Smooth muscle cell (in vitro differentiated cells): ENCODE measurements around the gene CNOT2. TPM values are rescaled to one million over a fixed set of nuclear protein-coding genes. Genes with fewer than 3 reads are reported as not detected.

ENCODE experiments used
- DNase-seq: peaks from one replicate; lab custom pipeline; 2025; ENCODE audit not compliant: unreplicated experiment; lab: John Stamatoyannopoulos, UW
- H2AFZ ChIP-seq: fragments of 200-600 bp; sonication (generic); 2 replicates; pipeline ENCODE4 v1.6.0; 2016; ENCODE audit warnings: antibody characterized with exemption, low read depth, mild to moderate bottlenecking
- H3F3A ChIP-seq: fragments of 200-600 bp; sonication (generic); 2 replicates; pipeline ENCODE4 v1.6.0; 2017; ENCODE audit warnings: antibody characterized with exemption, low read depth
- H3K27ac ChIP-seq: fragments of 200-600 bp; sonication (generic); 2 replicates; pipeline ENCODE4 v1.5.1; 2016; ENCODE audit warnings: low read depth, mild to moderate bottlenecking
- H3K27me3 ChIP-seq: fragments of 200-600 bp; sonication (generic); 2 replicates; pipeline ENCODE4 v1.6.1; 2016; ENCODE audit warnings: low read depth, mild to moderate bottlenecking
- H3K36me3 ChIP-seq: fragments of 200-600 bp; sonication (generic); 2 replicates; pipeline ENCODE4 v1.5.1; 2016; ENCODE audit warnings: low read depth
- H3K4me1 ChIP-seq: fragments of 200-600 bp; sonication (generic); 2 replicates; pipeline ENCODE4 v1.5.1; 2016; ENCODE audit warnings: low read depth
- H3K4me2 ChIP-seq: fragments of 200-600 bp; sonication (generic); 2 replicates; pipeline ENCODE4 v1.6.0; 2016; ENCODE audit warnings: mild to moderate bottlenecking
- H3K4me3 ChIP-seq: fragments of 200-600 bp; sonication (generic); 2 replicates; pipeline ENCODE4 v1.5.1; 2016; ENCODE audit warnings: mild to moderate bottlenecking
- H3K79me2 ChIP-seq: fragments of 200-600 bp; sonication (generic); 2 replicates; pipeline ENCODE4 v1.6.0; 2016; ENCODE audit warnings: low read depth, mild to moderate bottlenecking
- H3K9ac ChIP-seq: fragments of 200-600 bp; sonication (generic); 2 replicates; pipeline ENCODE4 v1.6.0; 2016; ENCODE audit warnings: low read depth
- H3K9me3 ChIP-seq: fragments of 200-600 bp; sonication (generic); replicated peaks from 2 replicates; pipeline ENCODE4 v1.5.1; 2016; ENCODE audit warnings: low read depth
- H4K20me1 ChIP-seq: fragments of 200-600 bp; sonication (generic); 2 replicates; pipeline ENCODE4 v1.6.0; 2016; ENCODE audit warnings: low read depth
- WGBS: methylation state at CpG from one replicate; pipeline ENCODE4 v1.1.7; 2016; ENCODE audit warnings: low lambda C conversion rate; 5-methylcytosine and 5-hydroxymethylcytosine counted together
- polyA plus RNA-seq: library from polyadenylated mRNA; unstranded; fragments of >200 nt; fragmentation: Nextera tagmentation; extraction: Ambion mirVana; gene quantifications from 2 replicates; pipeline ENCODE4 v1.2.1, GENCODE V29; 2016
- total RNA-seq: library from RNA; depleted of rRNA; stranded (reverse); fragments of >200 nt; gene quantifications from 2 replicates; pipeline ENCODE4 v1.2.3, GENCODE V29; 2014
- TF ChIP-seq, protein P1 (sequence below): fragments of 200-600 bp; sonication (generic); IDR thresholded peaks from 2 replicates; pipeline ENCODE4 v1.5.1; 2017; ENCODE audit warnings: borderline replicate concordance, mild to moderate bottlenecking, antibody characterized with exemption; ENCODE audit not compliant: insufficient read depth, poor library complexity, severe bottlenecking

Gene CNOT2
- total and polyA plus RNA-seq, 2 experiments from 2014 or later = 94.5 to 172 TPM

DNA sequence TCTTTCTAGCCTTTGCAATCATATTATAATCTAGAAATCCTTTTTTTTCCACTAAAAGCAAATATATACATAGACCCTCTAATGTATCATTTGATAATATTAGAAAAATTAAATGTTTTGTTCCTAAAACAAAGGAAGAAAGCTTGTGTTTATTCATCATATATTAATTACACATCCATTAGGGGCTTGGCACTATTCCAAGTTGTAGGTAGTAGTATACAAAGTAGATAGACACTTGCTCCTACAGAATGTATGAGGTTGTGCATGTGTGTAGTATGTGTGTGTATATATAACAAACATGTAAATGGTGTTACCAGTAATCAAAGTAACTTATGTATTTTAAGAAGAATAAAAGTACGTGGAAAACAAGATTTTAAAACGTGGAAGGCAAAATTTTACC, 107.8 kb downstream of the CNOT2 start:
- Histone ChIP-seq H3K9me3 (no peaks in the 10 kb centered on the region), H3K27ac (no peak overlapping the region), H3K9ac (no peak overlapping the region), H3K4me1 (no peaks in the 10 kb centered on the region), H3K79me2 (no peaks in the 10 kb centered on the region), H4K20me1 (no peaks in the 10 kb centered on the region), H3K4me2 (no peak overlapping the region), H3K27me3 (no peaks in the 10 kb centered on the region), H3K4me3 (no peak overlapping the region), H2AFZ (no peak overlapping the region), H3F3A (no peaks in the 10 kb centered on the region), H3K36me3 (peaks cover 20% of the 10 kb centered on the region)
- DNase-seq = no peak
- 97% methylated on average over 2 of the region's 2 CpGs for whole genome bisulfite sequencing
- TF ChIP-seq, protein P1, sequence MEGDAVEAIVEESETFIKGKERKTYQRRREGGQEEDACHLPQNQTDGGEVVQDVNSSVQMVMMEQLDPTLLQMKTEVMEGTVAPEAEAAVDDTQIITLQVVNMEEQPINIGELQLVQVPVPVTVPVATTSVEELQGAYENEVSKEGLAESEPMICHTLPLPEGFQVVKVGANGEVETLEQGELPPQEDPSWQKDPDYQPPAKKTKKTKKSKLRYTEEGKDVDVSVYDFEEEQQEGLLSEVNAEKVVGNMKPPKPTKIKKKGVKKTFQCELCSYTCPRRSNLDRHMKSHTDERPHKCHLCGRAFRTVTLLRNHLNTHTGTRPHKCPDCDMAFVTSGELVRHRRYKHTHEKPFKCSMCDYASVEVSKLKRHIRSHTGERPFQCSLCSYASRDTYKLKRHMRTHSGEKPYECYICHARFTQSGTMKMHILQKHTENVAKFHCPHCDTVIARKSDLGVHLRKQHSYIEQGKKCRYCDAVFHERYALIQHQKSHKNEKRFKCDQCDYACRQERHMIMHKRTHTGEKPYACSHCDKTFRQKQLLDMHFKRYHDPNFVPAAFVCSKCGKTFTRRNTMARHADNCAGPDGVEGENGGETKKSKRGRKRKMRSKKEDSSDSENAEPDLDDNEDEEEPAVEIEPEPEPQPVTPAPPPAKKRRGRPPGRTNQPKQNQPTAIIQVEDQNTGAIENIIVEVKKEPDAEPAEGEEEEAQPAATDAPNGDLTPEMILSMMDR = no peak

DNA sequence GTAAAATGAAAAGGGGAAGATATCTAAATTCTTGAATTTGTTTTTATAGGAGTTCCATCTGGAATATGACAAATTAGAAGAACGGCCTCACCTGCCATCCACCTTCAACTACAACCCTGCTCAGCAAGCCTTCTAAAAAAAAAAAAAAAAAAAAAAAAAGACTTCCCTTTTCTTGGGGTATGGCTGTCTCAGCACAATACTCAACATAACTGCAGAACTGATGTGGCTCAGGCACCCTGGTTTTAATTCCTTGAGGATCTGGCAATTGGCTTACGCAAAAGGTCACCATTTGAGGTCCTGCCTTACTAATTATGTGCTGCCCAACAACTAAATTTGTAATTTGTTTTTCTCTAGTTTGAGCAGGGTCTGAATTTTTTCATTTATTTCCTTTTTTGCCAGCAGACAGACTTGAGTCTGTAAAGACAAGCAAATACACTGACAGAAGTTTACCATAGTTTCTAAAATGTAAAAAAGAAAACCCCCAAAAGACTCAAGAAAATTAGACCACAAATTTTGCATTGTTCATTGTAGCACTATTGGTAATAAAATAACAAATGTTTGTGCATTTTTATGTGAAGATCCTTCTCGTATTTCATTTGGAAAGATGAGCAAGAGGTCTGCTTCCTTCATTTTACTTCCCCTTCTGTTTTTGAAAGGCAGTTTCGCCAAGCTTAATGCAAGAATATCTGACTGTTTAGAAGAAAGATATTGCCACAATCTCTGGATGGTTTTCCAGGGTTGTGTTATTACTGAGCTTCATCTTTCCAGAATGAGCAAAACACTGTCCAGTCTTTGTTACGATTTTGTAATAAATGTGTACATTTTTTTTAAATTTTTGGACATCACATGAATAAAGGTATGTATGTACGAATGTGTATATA, 110.8 kb downstream of the CNOT2 start:
- no peak for DNase-seq
- no peak overlapping the region for H3K4me2 ChIP-seq
- H3K9me3 ChIP-seq = no peaks in the 10 kb centered on the region
- peaks cover 12% of the 10 kb centered on the region for H3K36me3 ChIP-seq
- H3K4me3 ChIP-seq = no peak overlapping the region
- no peak overlapping the region for H2AFZ ChIP-seq
- no peaks in the 10 kb centered on the region for H3K27me3 ChIP-seq
- H3F3A ChIP-seq = no peaks in the 10 kb centered on the region
- TF ChIP-seq, protein P1 = no peak
- no peaks in the 10 kb centered on the region for H3K79me2 ChIP-seq
- no peak overlapping the region for H3K9ac ChIP-seq
- no peaks in the 10 kb centered on the region for H4K20me1 ChIP-seq
- 99% methylated on average over 6 of the region's 6 CpGs for WGBS
- H3K27ac ChIP-seq = no peak overlapping the region
- H3K4me1 ChIP-seq = no peaks in the 10 kb centered on the region

DNA sequence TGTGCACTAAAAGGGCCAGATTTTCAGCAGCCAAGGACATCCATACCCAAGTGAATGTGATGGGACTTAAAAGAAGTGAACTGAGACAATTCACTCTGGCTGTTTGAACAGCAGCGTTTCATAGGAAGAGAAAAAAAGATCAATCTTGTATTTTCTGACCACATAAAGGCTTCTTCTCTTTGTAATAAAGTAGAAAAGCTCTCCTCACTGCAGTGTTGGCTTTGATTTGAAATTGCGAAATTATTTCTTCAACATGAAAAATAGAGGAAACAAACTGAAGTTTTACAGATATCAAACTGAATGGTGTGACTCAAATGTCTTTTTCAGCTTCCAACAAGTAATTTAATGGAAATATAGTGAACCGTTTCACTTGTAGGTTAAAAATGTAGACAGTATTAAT, 111.6 kb downstream of the CNOT2 start:
- H3K4me2 ChIP-seq = no peak overlapping the region
- no peak overlapping the region for H2AFZ ChIP-seq
- no peaks in the 10 kb centered on the region for H3K9me3 ChIP-seq
- no peaks in the 10 kb centered on the region for H3K27me3 ChIP-seq
- no peaks in the 10 kb centered on the region for H3F3A ChIP-seq
- 100% methylated on average over 3 of the region's 3 CpGs for WGBS
- no peaks in the 10 kb centered on the region for H3K79me2 ChIP-seq
- H3K4me3 ChIP-seq = no peak overlapping the region
- no peak overlapping the region for H3K9ac ChIP-seq
- no peaks in the 10 kb centered on the region for H3K4me1 ChIP-seq
- no peak overlapping the region for H3K27ac ChIP-seq
- TF ChIP-seq, protein P1 = no peak
- H4K20me1 ChIP-seq = no peaks in the 10 kb centered on the region
- DNase-seq = no peak
- peaks cover 12% of the 10 kb centered on the region for H3K36me3 ChIP-seq

DNA sequence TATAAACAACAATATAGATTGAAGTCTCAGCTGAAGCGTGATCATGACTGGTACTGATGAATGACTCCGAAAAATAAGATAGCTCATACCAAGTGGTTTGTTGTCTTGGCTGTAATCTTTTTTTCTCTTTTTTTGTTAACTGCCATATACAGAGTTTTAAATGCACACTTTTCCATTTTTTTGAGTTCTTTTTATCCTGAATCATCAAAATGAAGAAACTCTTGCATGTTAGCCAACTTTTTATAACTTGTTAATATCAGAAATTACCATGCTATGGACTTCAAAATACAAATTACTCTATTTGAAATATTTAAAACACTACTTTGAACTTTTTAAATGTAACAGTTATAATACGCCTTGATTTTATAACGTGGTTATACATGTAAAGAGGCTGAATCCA, 112.7 kb downstream of the CNOT2 start:
- DNase-seq = no peak
- H3K9me3 ChIP-seq = no peaks in the 10 kb centered on the region
- over 99% methylated on average over 4 of the region's 4 CpGs for WGBS
- H3K36me3 ChIP-seq = peaks cover 12% of the 10 kb centered on the region
- no peaks in the 10 kb centered on the region for H3K79me2 ChIP-seq
- no peaks in the 10 kb centered on the region for H3K4me1 ChIP-seq
- H3F3A ChIP-seq = no peaks in the 10 kb centered on the region
- H3K27me3 ChIP-seq = no peaks in the 10 kb centered on the region
- H4K20me1 ChIP-seq = no peaks in the 10 kb centered on the region
- TF ChIP-seq, protein P1 = no peak
- H3K9ac ChIP-seq = no peak overlapping the region
- no peak overlapping the region for H3K27ac ChIP-seq
- no peak overlapping the region for H3K4me2 ChIP-seq
- H3K4me3 ChIP-seq = no peak overlapping the region
- no peak overlapping the region for H2AFZ ChIP-seq
